Body of pancreas (tissue), 4 donors: ENCODE data around the gene TNFRSF8.

Source experiments
- POLR2A ChIP-seq, 3 donors: fragments of 450-650 bp; IDR thresholded peaks; one replicate each; pipeline ENCODE4 v1.6.1; 2016; ENCODE audit warnings: antibody characterized with exemption in 3 of 3, mild to moderate bottlenecking in 2 of 3
- TF ChIP-seq, protein P1 (sequence below), 7 experiments: fragments of 450-650 bp in 4 of 7; fragments of 200-600 bp in 3 of 7; sonication (generic) in 3 of 7; IDR thresholded peaks; one replicate each; pipeline ENCODE4 v1.5.1; 2016 to 2019; ENCODE audit warnings: antibody characterized with exemption in 7 of 7

DNA sequence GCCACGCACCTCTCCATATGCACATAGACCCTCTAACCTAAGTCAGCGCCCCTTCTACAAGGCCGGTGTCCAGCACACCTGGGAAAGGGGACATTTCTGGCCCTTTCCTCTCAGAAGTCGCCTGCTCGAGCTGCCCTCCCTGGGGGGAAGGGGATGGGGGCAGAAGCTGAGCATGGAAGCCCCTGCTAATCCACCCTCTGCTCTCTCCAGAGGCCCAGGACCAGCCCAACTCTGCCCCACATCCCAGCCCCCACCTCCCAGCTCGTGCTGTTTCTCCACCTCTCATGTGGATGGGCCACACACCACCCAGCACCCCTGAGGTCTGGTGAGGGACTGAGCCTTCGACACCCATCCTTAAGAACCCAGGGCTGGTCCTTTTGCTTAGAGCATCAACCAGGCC, 118.5 kb downstream of the TNFRSF8 start:
- TF ChIP-seq, protein P1, sequence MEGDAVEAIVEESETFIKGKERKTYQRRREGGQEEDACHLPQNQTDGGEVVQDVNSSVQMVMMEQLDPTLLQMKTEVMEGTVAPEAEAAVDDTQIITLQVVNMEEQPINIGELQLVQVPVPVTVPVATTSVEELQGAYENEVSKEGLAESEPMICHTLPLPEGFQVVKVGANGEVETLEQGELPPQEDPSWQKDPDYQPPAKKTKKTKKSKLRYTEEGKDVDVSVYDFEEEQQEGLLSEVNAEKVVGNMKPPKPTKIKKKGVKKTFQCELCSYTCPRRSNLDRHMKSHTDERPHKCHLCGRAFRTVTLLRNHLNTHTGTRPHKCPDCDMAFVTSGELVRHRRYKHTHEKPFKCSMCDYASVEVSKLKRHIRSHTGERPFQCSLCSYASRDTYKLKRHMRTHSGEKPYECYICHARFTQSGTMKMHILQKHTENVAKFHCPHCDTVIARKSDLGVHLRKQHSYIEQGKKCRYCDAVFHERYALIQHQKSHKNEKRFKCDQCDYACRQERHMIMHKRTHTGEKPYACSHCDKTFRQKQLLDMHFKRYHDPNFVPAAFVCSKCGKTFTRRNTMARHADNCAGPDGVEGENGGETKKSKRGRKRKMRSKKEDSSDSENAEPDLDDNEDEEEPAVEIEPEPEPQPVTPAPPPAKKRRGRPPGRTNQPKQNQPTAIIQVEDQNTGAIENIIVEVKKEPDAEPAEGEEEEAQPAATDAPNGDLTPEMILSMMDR (IDR thresholded peaks at IDR 0.05) = no peak
- TF ChIP-seq POLR2A (IDR thresholded peaks at IDR 0.05) = no peak
